GM04504 (cell line): ENCODE data around the gene NUFIP2.
A peak's percentile ranks its signal among the peaks of the same experiment; 100 is the strongest.
"Not testable (repeated sequence)": the region's sequence is repeated elsewhere in the genome, so short reads cannot be mapped to it uniquely, and the experiment has no call there.

ENCODE experiments used
- DNase-seq: peaks from one replicate; pipeline ENCODE4 v3.0.0-alpha.2; 2012; ENCODE audit warnings: low read depth

The NUFIP2 gene

GRCh38 chr17:29279397-29280070 is 14.4 kb downstream of the NUFIP2 start:
- no peak for DNase-seq

- no peak for DNase-seq
These were observed 15.3 kb downstream of the NUFIP2 start for GRCh38 chr17:29278692-29279091.

- no peak for DNase-seq
These were observed 20.0 kb downstream of the NUFIP2 start for GRCh38 chr17:29273924-29274323.

GRCh38 chr17:29271980-29272379 is 22.0 kb downstream of the NUFIP2 start:
- not testable (repeated sequence) for DNase-seq

GRCh38 chr17:29263916-29264315 is 30.0 kb downstream of the NUFIP2 start:
- no peak for DNase-seq

- DNase-seq = no peak
These were observed 36.2 kb downstream of the NUFIP2 start for GRCh38 chr17:29257756-29258155.

GRCh38 chr17:29256735-29257466 is 37.0 kb downstream of the NUFIP2 start:
- DNase-seq = no peak

GRCh38 chr17:29255926-29256522 is 37.9 kb downstream of the NUFIP2 start:
- no peak for DNase-seq

- no peak for DNase-seq
These were observed 40.9 kb downstream of the NUFIP2 start for GRCh38 chr17:29253037-29253436.

GRCh38 chr17:29252101-29252791 is 41.7 kb downstream of the NUFIP2 start:
- no peak for DNase-seq

GRCh38 chr17:29251184-29251583 is 42.8 kb downstream of the NUFIP2 start:
- no peak for DNase-seq

- DNase-seq = no peak
These were observed 43.3 kb downstream of the NUFIP2 start for GRCh38 chr17:29250666-29251065.

- DNase-seq = no peak
These were observed 45.1 kb downstream of the NUFIP2 start for GRCh38 chr17:29248845-29249244.

- no peak for DNase-seq
These were observed 46.7 kb downstream of the NUFIP2 start for GRCh38 chr17:29247219-29247618.

GRCh38 chr17:29246628-29247027 is 47.3 kb downstream of the NUFIP2 start, which contains the start of gene CRYBA1:
CRYBA1 (plus strand) TSS chr17:29246859; CDS start chr17:29246864, 5 bp downstream.
- DNase-seq = no peak

GRCh38 chr17:29245401-29245800 is 48.5 kb downstream of the NUFIP2 start:
- DNase-seq = no peak

GRCh38 chr17:29243792-29244191 is 50.2 kb downstream of the NUFIP2 start:
- no peak for DNase-seq

GRCh38 chr17:29242790-29243189 is 51.2 kb downstream of the NUFIP2 start:
- no peak for DNase-seq

- no peak for DNase-seq
These were observed 51.9 kb downstream of the NUFIP2 start for GRCh38 chr17:29242051-29242450.

- peak; percentile 91 for DNase-seq
These were observed 52.7 kb downstream of the NUFIP2 start for GRCh38 chr17:29240968-29241963.

GRCh38 chr17:29240477-29240876 is 53.5 kb downstream of the NUFIP2 start:
- DNase-seq = no peak
